H1 (cell line): ENCODE results near the gene TGFBRAP1. TPM values are rescaled to one million over a fixed set of nuclear protein-coding genes. Genes with fewer than 3 reads are reported as not detected.

Experiments
- CTCF ChIA-PET: fragments of 300-600 bp; sonication (Branson Sonifier 250); formaldehyde crosslinking; loops from one replicate; lab custom pipeline; 2021; ENCODE audit not compliant: partially characterized antibody; lab: Charles Lee
- POLR2A ChIA-PET: fragments of 300-600 bp; sonication (Branson Sonifier 250); formaldehyde crosslinking; loops from one replicate; lab custom pipeline; 2021; ENCODE audit warnings: inconsistent platforms; ENCODE audit not compliant: partially characterized antibody; lab: Charles Lee
- DNase-seq, 2 experiments: peaks; one replicate each; pipeline versions ENCODE4 v3.0.0 to v3.0.0-alpha.2; 2010 to 2022; ENCODE audit warnings: low spot score in 2 of 2, low read depth in 1 of 2, mixed read lengths in 1 of 2
- FAIRE-seq: peaks from 2 replicates; lab custom pipeline; 2011; peaks lifted over from hg19 to GRCh38; lab: Jason Lieb, UNC
- H2AFZ ChIP-seq: 2 replicates; pipeline ENCODE4 v1.8.1; 2012; ENCODE audit warnings: low read length, inconsistent platforms
- H2AK5ac ChIP-seq: 2 replicates; pipeline ENCODE4 v1.6.1; 2013; ENCODE audit warnings: low read depth, low read length
- H2BK120ac ChIP-seq: replicated peaks from 2 replicates; pipeline ENCODE3; 2013; ENCODE audit warnings: low read depth, low read length, inconsistent platforms
- H2BK12ac ChIP-seq: 2 replicates; pipeline ENCODE4 v1.6.1; 2013; ENCODE audit warnings: low read depth, low read length
- H2BK15ac ChIP-seq: 2 replicates; pipeline ENCODE4 v1.6.1; 2013; ENCODE audit warnings: low read length
- H2BK20ac ChIP-seq: 2 replicates; pipeline ENCODE4 v1.6.1; 2013; ENCODE audit warnings: low read length
- H2BK5ac ChIP-seq: 2 replicates; pipeline ENCODE4 v1.6.1; 2013; ENCODE audit warnings: low read depth, low read length
- H3K14ac ChIP-seq: 2 replicates; pipeline ENCODE4 v1.6.1; 2013; ENCODE audit warnings: inconsistent platforms; ENCODE audit not compliant: insufficient read length
- H3K18ac ChIP-seq: 2 replicates; pipeline ENCODE4 v1.6.1; 2013; ENCODE audit warnings: low read length; ENCODE audit errors: extremely low read depth
- H3K23ac ChIP-seq: 2 replicates; pipeline ENCODE4 v1.6.1; 2013; ENCODE audit warnings: inconsistent platforms; ENCODE audit not compliant: insufficient read length
- H3K23me2 ChIP-seq: 2 replicates; pipeline ENCODE4 v1.6.1; 2013; ENCODE audit warnings: low read depth, low read length
- H3K27ac ChIP-seq: 2 replicates; pipeline ENCODE4 v1.6.1; 2011; ENCODE audit warnings: low read depth, low read length, inconsistent platforms
- H3K27me3 ChIP-seq, 4 experiments: replicated peaks in 1 of 4; 1 replicate in 1 of 4; 2 replicates in 3 of 4; pipeline versions ENCODE4 v1.6.1 to v1.8.1; 2011 to 2013; ENCODE audit warnings: low read length in 3 of 4, mild to moderate bottlenecking in 3 of 4, inconsistent platforms in 2 of 4, mixed read lengths in 2 of 4, moderate library complexity in 1 of 4; ENCODE audit not compliant: control insufficient read depth in 3 of 4, insufficient read depth in 3 of 4; ENCODE audit errors: extremely low read depth in 1 of 4
- H3K36me3 ChIP-seq, 4 experiments: 2 replicates each; pipeline versions ENCODE4 v1.6.1 to v1.8.1; 2011 to 2013; ENCODE audit warnings: mild to moderate bottlenecking in 4 of 4, low read length in 3 of 4, moderate library complexity in 2 of 4, control low read depth in 1 of 4, inconsistent platforms in 1 of 4; ENCODE audit not compliant: insufficient read depth in 4 of 4, control insufficient read depth in 2 of 4
- H3K4ac ChIP-seq: replicated peaks from 2 replicates; pipeline ENCODE3; 2013; ENCODE audit warnings: low read length, low read depth, mixed read lengths, inconsistent platforms; ENCODE audit not compliant: insufficient read length
- H3K4me1 ChIP-seq, 4 experiments: replicated peaks in 1 of 4; 1 replicate in 1 of 4; 2 replicates in 3 of 4; pipeline versions ENCODE4 v1.6.1 to v1.8.1; 2011 to 2013; ENCODE audit warnings: low read length in 3 of 4, inconsistent platforms in 2 of 4, mixed read lengths in 1 of 4; ENCODE audit not compliant: insufficient read depth in 4 of 4, control insufficient read depth in 3 of 4
- H3K4me2 ChIP-seq, 2 experiments: 2 replicates each; pipeline versions ENCODE4 v1.6.1 to v1.8.1; 2011 to 2013; ENCODE audit warnings: low read depth in 2 of 2, low read length in 2 of 2, control low read depth in 1 of 2, inconsistent platforms in 1 of 2, mild to moderate bottlenecking in 1 of 2; ENCODE audit not compliant: insufficient read depth in 1 of 2
- H3K4me3 ChIP-seq, 4 experiments: fragments of 200-600, 300-600 bp in 1 of 4; sonication (generic), shearing (Covaris generic), sonication (Bioruptor Twin) in 1 of 4; 2 replicates each; pipeline versions ENCODE4 v1.5.1 to v1.8.1; 2011 to 2016; ENCODE audit warnings: low read length in 4 of 4, low read depth in 3 of 4, control low read depth in 2 of 4, inconsistent platforms in 2 of 4, mild to moderate bottlenecking in 2 of 4, mixed read lengths in 1 of 4, moderate library complexity in 1 of 4; ENCODE audit not compliant: insufficient read depth in 2 of 4; ENCODE audit errors: extremely low read depth in 1 of 4
- H3K56ac ChIP-seq: replicated peaks from 2 replicates; pipeline ENCODE3; 2013; ENCODE audit warnings: low read depth, mild to moderate bottlenecking, mixed read lengths, low read length, inconsistent platforms; ENCODE audit not compliant: insufficient read length
- H3K79me1 ChIP-seq: 2 replicates; pipeline ENCODE4 v1.6.1; 2013; ENCODE audit warnings: low read depth, low read length, control low read depth
- H3K79me2 ChIP-seq, 2 experiments: 2 replicates each; pipeline versions ENCODE4 v1.6.1 to v1.8.1; 2012 to 2013; ENCODE audit warnings: low read length in 2 of 2, mild to moderate bottlenecking in 2 of 2, inconsistent platforms in 1 of 2; ENCODE audit not compliant: insufficient read depth in 2 of 2, control insufficient read depth in 1 of 2
- H3K9ac ChIP-seq, 4 experiments: replicated peaks in 1 of 4; 1 replicate in 1 of 4; 2 replicates in 3 of 4; pipeline versions ENCODE4 v1.6.1 to v1.8.1; 2011 to 2013; ENCODE audit warnings: low read depth in 3 of 4, low read length in 3 of 4, control low read depth in 2 of 4, mild to moderate bottlenecking in 2 of 4, moderate library complexity in 2 of 4, inconsistent platforms in 1 of 4; ENCODE audit errors: extremely low read depth in 1 of 4
- H3K9me3 ChIP-seq, 2 experiments: 2 replicates each; pipeline versions ENCODE4 v1.6.1 to v1.8.1; 2012 to 2013; ENCODE audit warnings: mild to moderate bottlenecking in 2 of 2, moderate library complexity in 2 of 2, control low read depth in 1 of 2, inconsistent platforms in 1 of 2, low read depth in 1 of 2, low read length in 1 of 2, mixed read lengths in 1 of 2; ENCODE audit not compliant: insufficient read depth in 2 of 2
- H4K20me1 ChIP-seq, 2 experiments: replicated peaks in 1 of 2; 2 replicates each; pipeline versions ENCODE3 to v1.8.1; 2011 to 2013; ENCODE audit warnings: inconsistent platforms in 2 of 2, low read length in 2 of 2, mild to moderate bottlenecking in 1 of 2; ENCODE audit not compliant: insufficient read depth in 2 of 2, control insufficient read depth in 1 of 2
- H4K5ac ChIP-seq: 2 replicates; pipeline ENCODE4 v1.6.1; 2013; ENCODE audit warnings: low read length, low read depth, mixed read lengths, inconsistent platforms; ENCODE audit not compliant: insufficient read length
- H4K8ac ChIP-seq: 2 replicates; pipeline ENCODE4 v1.8.0; 2013; ENCODE audit warnings: mild to moderate bottlenecking, moderate library complexity, low read length, inconsistent platforms; ENCODE audit not compliant: insufficient read depth; ENCODE audit errors: extremely low read depth
- H4K91ac ChIP-seq: replicated peaks from 2 replicates; pipeline ENCODE3; 2013; ENCODE audit warnings: low read length, mixed read lengths, inconsistent platforms; ENCODE audit not compliant: insufficient read length
- BCL11A ChIP-seq, 2 experiments: IDR thresholded peaks; one replicate each; pipeline ENCODE4 v1.6.1; 2011; ENCODE audit warnings: low read depth in 2 of 2, low read length in 2 of 2, mild to moderate bottlenecking in 2 of 2
- CBX5 ChIP-seq: fragments of 300-800, 300-1000 bp; sonication (generic); IDR thresholded peaks from 2 replicates; pipeline ENCODE4 v1.7.1; 2016; ENCODE audit warnings: antibody characterized with exemption, low read length, low read depth
- CBX8 ChIP-seq: fragments of 300-800, 300-1000 bp; sonication (generic); IDR thresholded peaks from 2 replicates; pipeline ENCODE4 v1.7.1; 2016; ENCODE audit warnings: low read depth, low read length, borderline replicate concordance
- EGR1 ChIP-seq: IDR thresholded peaks from 2 replicates; pipeline ENCODE4 v1.6.1; 2011; ENCODE audit warnings: low read depth, low read length, borderline replicate concordance
- EZH2 ChIP-seq: fragments of 200-600 bp; sonication (generic); IDR thresholded peaks from 2 replicates; pipeline ENCODE4 v1.7.1; 2012; ENCODE audit warnings: low read depth, mild to moderate bottlenecking, moderate library complexity, low read length, inconsistent platforms; ENCODE audit not compliant: severe bottlenecking
- HDAC2 ChIP-seq, 2 experiments: fragments of 300-600 bp in 1 of 2; sonication (generic) in 1 of 2; IDR thresholded peaks; 2 replicates each; pipeline ENCODE4 v1.6.1; 2011 to 2012; ENCODE audit warnings: low read depth in 2 of 2, low read length in 2 of 2, mild to moderate bottlenecking in 2 of 2, moderate library complexity in 2 of 2, borderline replicate concordance in 1 of 2, inconsistent platforms in 1 of 2
- JUND ChIP-seq: IDR thresholded peaks from 2 replicates; pipeline ENCODE4 v1.6.1; 2011; ENCODE audit warnings: mild to moderate bottlenecking, improper control_type of control experiment, low read length
- KDM1A ChIP-seq: fragments of 200-600, 300-600 bp; sonication (generic); IDR thresholded peaks from 2 replicates; pipeline ENCODE4 v1.7.1; 2016; ENCODE audit warnings: mild to moderate bottlenecking, low read length, borderline replicate concordance
- MAFK ChIP-seq: IDR thresholded peaks from 2 replicates; pipeline ENCODE4 v1.6.1; 2012; ENCODE audit warnings: low read depth, mild to moderate bottlenecking, improper control_type of control experiment, low read length
- SAP30 ChIP-seq: fragments of 300-600 bp; sonication (generic); IDR thresholded peaks from 2 replicates; pipeline ENCODE4 v1.7.1; 2012; ENCODE audit warnings: low read length, moderate library complexity, mild to moderate bottlenecking, inconsistent platforms; ENCODE audit not compliant: insufficient read depth, insufficient replicate concordance
- TCF12 ChIP-seq: IDR thresholded peaks from 2 replicates; pipeline ENCODE4 v1.6.1; 2011; ENCODE audit warnings: low read depth, mild to moderate bottlenecking, low read length
- USF2 ChIP-seq: IDR thresholded peaks from 2 replicates; pipeline ENCODE4 v1.6.1; 2011; ENCODE audit warnings: low read length, improper control_type of control experiment
- YY1 ChIP-seq: IDR thresholded peaks from 2 replicates; pipeline ENCODE4 v1.6.1; 2011; ENCODE audit warnings: low read depth, mild to moderate bottlenecking, low read length
- WGBS, 2 experiments: shearing (Covaris generic) in 1 of 2; methylation state at CpG; one replicate each; pipeline versions ENCODE4 v1.1.6 to v1.1.7; 2013 to 2015; ENCODE audit warnings: low lambda C conversion rate in 2 of 2, mixed read lengths in 2 of 2, inconsistent platforms in 1 of 2, low coverage in 1 of 2, missing lambda C conversion rate in 1 of 2; ENCODE audit not compliant: insufficient replicate concordance in 2 of 2, insufficient coverage in 1 of 2, insufficient read length in 1 of 2; ENCODE audit errors: extremely low coverage in 1 of 2, missing lambda C conversion rate in 1 of 2; 5-methylcytosine and 5-hydroxymethylcytosine counted together
- polyA plus RNA-seq, 7 experiments: library from polyadenylated mRNA; depleted of rRNA in 3 of 7; stranded (reverse) in 5 of 7; unstranded in 2 of 7; fragments of >200 nt in 5 of 7; fragments of 200-250 nt in 2 of 7; gene quantifications; 1 replicate in 5 of 7; 2 replicates in 1 of 7; 4 replicates in 1 of 7; pipeline versions ENCODE4 v1.2.1 to v1.2.3, GENCODE V29; 2011 to 2013; ENCODE audit warnings: missing spikeins in 2 of 7, mixed read lengths in 2 of 7
- total RNA-seq: library from RNA; stranded (reverse); fragmentation: NEBNext Ultra II Directional; extraction: Animal tissue kit (Norgen Biotek cat#: 25700); gene quantifications from 2 replicates; pipeline ENCODE4 v1.2.1, GENCODE V29; 2021

TGFBRAP1 gene
- total and polyA plus RNA-seq, 2 of the 8 experiments (the other 6 are each of a cell fraction or from before 2014, with no cell fraction given): 11.2 to 20.2 TPM

GRCh38 chr2:105244451-105244850 is 85.1 kb downstream of the TGFBRAP1 start:
- peaks cover 0 to 2% (median under 1%) of the 10 kb centered on the region in 4 experiments; a peak in 1 of 7 replicates for H3K4me1 ChIP-seq
- H4K8ac ChIP-seq: no peak overlapping the region
- ChIA-PET POLR2A (no interaction called here), CTCF (interaction anchor here (0.6 to 16.9 kb wide), 25 partner anchors 9 to 391 kb away, joined by 3 to 541 read pairs (median 5); partner anchors contain the start of gene POU3F3)
- H2BK5ac ChIP-seq: no peak overlapping the region
- DNase-seq (no peak), FAIRE-seq (no peak)
- H3K18ac ChIP-seq: no peak overlapping the region
- H2BK20ac ChIP-seq: no peak overlapping the region
- H4K5ac ChIP-seq: no peak overlapping the region
- H3K27ac ChIP-seq: no peak overlapping the region
- no peak overlapping the region for H3K9ac ChIP-seq
- no peak overlapping the region for H2AFZ ChIP-seq
- no peaks in the 10 kb centered on the region for H3K79me2 ChIP-seq
- H3K23me2 ChIP-seq: no peaks in the 10 kb centered on the region
- H2AK5ac ChIP-seq: no peak overlapping the region
- H4K91ac ChIP-seq: no peak overlapping the region
- no peak overlapping the region for H3K56ac ChIP-seq
- no peaks in the 10 kb centered on the region for H3K27me3 ChIP-seq
- H3K4me3 ChIP-seq: no peak overlapping the region
- no peaks in the 10 kb centered on the region for H3K36me3 ChIP-seq
- no peaks in the 10 kb centered on the region for H3K79me1 ChIP-seq
- H3K23ac ChIP-seq: no peak overlapping the region
- H2BK120ac ChIP-seq: no peak overlapping the region
- no peaks in the 10 kb centered on the region for H4K20me1 ChIP-seq
- 87% methylated on average over 3 of the region's 3 CpGs; no CpG with 5 or more reads in 1 of the 2 experiments for WGBS, 2 experiments
- no peak overlapping the region for H3K4ac ChIP-seq
- no peak overlapping the region for H2BK12ac ChIP-seq
- H3K4me2 ChIP-seq: no peak overlapping the region
- H3K9me3 ChIP-seq: no peaks in the 10 kb centered on the region; a peak in 1 of 4 replicates
- no peak overlapping the region for H3K14ac ChIP-seq
- H2BK15ac ChIP-seq: no peak overlapping the region
- TF ChIP-seq TCF12: no peak
- no peak for TF ChIP-seq SAP30
- TF ChIP-seq BCL11A (IDR thresholded peaks at IDR 0.05; ENCODE audit: low read depth in 2 of 2, low read length in 2 of 2): no peak
- no peak for TF ChIP-seq JUND
- TF ChIP-seq CBX5: no peak
- TF ChIP-seq CBX8: no peak
- no peak for TF ChIP-seq EZH2
- no peak for TF ChIP-seq KDM1A
- TF ChIP-seq USF2: no peak
- TF ChIP-seq MAFK: no peak
- TF ChIP-seq EGR1: no peak
- no peak for TF ChIP-seq HDAC2 (IDR thresholded peaks at IDR 0.05; ENCODE audit: borderline replicate concordance in 1 of 2, low read depth in 2 of 2, low read length in 2 of 2)
- TF ChIP-seq YY1: no peak
